Nephron progenitor cell (in vitro differentiated cells): ENCODE measurements around the gene SNED1.

ENCODE experiments used
- DNase-seq: peaks from one replicate; pipeline ENCODE4 v3.0.0; 2021
- H3K27ac Mint-ChIP-seq: 2 replicates; pipeline ENCODE4 v1.8.0; 2021; ENCODE audit warnings: mild to moderate bottlenecking, moderate library complexity, mixed read lengths
- H3K27me3 Mint-ChIP-seq: 2 replicates; pipeline ENCODE4 v1.8.0; 2021; ENCODE audit warnings: mild to moderate bottlenecking, low read depth, mixed read lengths; ENCODE audit not compliant: poor library complexity
- H3K36me3 Mint-ChIP-seq: 2 replicates; pipeline ENCODE4 v1.8.0; 2021; ENCODE audit warnings: low read depth, mixed read lengths
- H3K4me1 Mint-ChIP-seq: 2 replicates; pipeline ENCODE4 v1.8.0; 2021; ENCODE audit warnings: mixed read lengths
- H3K4me3 Mint-ChIP-seq: 2 replicates; pipeline ENCODE4 v1.8.0; 2021; ENCODE audit warnings: mild to moderate bottlenecking, moderate library complexity, mixed read lengths
- H3K9me3 Mint-ChIP-seq: 2 replicates; pipeline ENCODE4 v1.8.0; 2021; ENCODE audit warnings: mild to moderate bottlenecking, moderate library complexity, mixed read lengths
- CTCF ChIP-seq: fragments of 200-600 bp; sonication (generic); IDR thresholded peaks from 2 replicates; pipeline ENCODE4 v1.5.0; 2021; ENCODE audit warnings: antibody characterized with exemption

Gene SNED1

GRCh38 chr2:241070361-241070760, 71.9 kb downstream of the SNED1 start:
- TF ChIP-seq CTCF = no peak
- DNase-seq = no peak
- Mint-ChIP-seq H3K4me1 (peaks cover 27% of the 10 kb centered on the region), H3K27me3 (peaks cover 29% of the 10 kb centered on the region), H3K9me3 (no peaks in the 10 kb centered on the region), H3K36me3 (peaks cover 7% of the 10 kb centered on the region), H3K4me3 (no peak overlapping the region), H3K27ac (no peak overlapping the region)

GRCh38 chr2:241070811-241071676, 72.6 kb downstream of the SNED1 start:
- Mint-ChIP-seq H3K4me3 (no peak overlapping the region), H3K27ac (no peak overlapping the region), H3K27me3 (peaks cover 22% of the 10 kb centered on the region), H3K36me3 (peaks cover 10% of the 10 kb centered on the region), H3K9me3 (no peaks in the 10 kb centered on the region), H3K4me1 (peaks cover 27% of the 10 kb centered on the region)
- no peak for TF ChIP-seq CTCF
- DNase-seq = no peak

GRCh38 chr2:241071677-241072111, 73.3 kb downstream of the SNED1 start:
- H3K27me3 Mint-ChIP-seq = peaks cover 16% of the 10 kb centered on the region
- H3K27ac Mint-ChIP-seq = no peak overlapping the region
- no peaks in the 10 kb centered on the region for H3K9me3 Mint-ChIP-seq
- DNase-seq = no peak
- peaks cover 10% of the 10 kb centered on the region for H3K36me3 Mint-ChIP-seq
- peaks cover 27% of the 10 kb centered on the region for H3K4me1 Mint-ChIP-seq
- TF ChIP-seq CTCF = no peak
- H3K4me3 Mint-ChIP-seq = no peak overlapping the region

GRCh38 chr2:241072151-241072550, 73.7 kb downstream of the SNED1 start:
- no peak overlapping the region for H3K27ac Mint-ChIP-seq
- peaks cover 16% of the 10 kb centered on the region for H3K27me3 Mint-ChIP-seq
- TF ChIP-seq CTCF = no peak
- no peak overlapping the region for H3K4me3 Mint-ChIP-seq
- DNase-seq = no peak
- H3K4me1 Mint-ChIP-seq = peaks cover 27% of the 10 kb centered on the region
- no peaks in the 10 kb centered on the region for H3K9me3 Mint-ChIP-seq
- H3K36me3 Mint-ChIP-seq = peaks cover 10% of the 10 kb centered on the region

- Mint-ChIP-seq H3K27me3 (peaks cover 16% of the 10 kb centered on the region), H3K36me3 (peaks cover 10% of the 10 kb centered on the region), H3K4me1 (peaks cover 27% of the 10 kb centered on the region), H3K27ac (no peak overlapping the region), H3K4me3 (no peak overlapping the region), H3K9me3 (no peaks in the 10 kb centered on the region)
- no peak for TF ChIP-seq CTCF
- DNase-seq = no peak
Observed at GRCh38 chr2:241072553-241073165, 74.2 kb downstream of the SNED1 start.
